K562 (cell line): Measurements from ENCODE around the gene KMT5B.

Experiments
- BHLHE40 ChIP-seq: IDR thresholded peaks from 2 replicates; pipeline ENCODE4 v1.6.1; 2011; ENCODE audit warnings: low read length, improper control_type of control experiment
- CHCHD3 ChIP-seq: fragments of 250-450 bp; sonication (Bioruptor Pico); IDR thresholded peaks from 2 replicates; pipeline ENCODE4 v2.1.2; 2022; ENCODE audit warnings: mild to moderate bottlenecking
- CHD2 ChIP-seq: IDR thresholded peaks from 2 replicates; pipeline ENCODE4 v1.6.1; 2011; ENCODE audit warnings: low read depth, low read length
- EP300 ChIP-seq: IDR thresholded peaks from 2 replicates; pipeline ENCODE4 v1.6.1; 2012; ENCODE audit warnings: low read length, improper control_type of control experiment
- EZH2 ChIP-seq: IDR thresholded peaks from 2 replicates; pipeline ENCODE4 v1.6.1; 2012; ENCODE audit warnings: low read depth, mild to moderate bottlenecking, inconsistent platforms, low read length, borderline replicate concordance
- FOS ChIP-seq: IDR thresholded peaks from 3 replicates; pipeline ENCODE4 v1.6.1; 2011; ENCODE audit not compliant: insufficient read length; ENCODE audit errors: extremely low read depth
- MAFK ChIP-seq: IDR thresholded peaks from 2 replicates; pipeline ENCODE4 v1.6.1; 2011; ENCODE audit warnings: low read length, improper control_type of control experiment
- NFYB ChIP-seq: IDR thresholded peaks from 2 replicates; pipeline ENCODE4 v1.6.1; 2011; ENCODE audit warnings: mild to moderate bottlenecking, moderate library complexity; ENCODE audit not compliant: insufficient read length; ENCODE audit errors: extremely low read depth
- NR2C2 ChIP-seq, 2 experiments: fragments of 200-800 bp in 1 of 2; sonication (Bioruptor generic) in 1 of 2; sonication (generic) in 1 of 2; formaldehyde crosslinking in 1 of 2; IDR thresholded peaks; 2 replicates each; pipeline versions ENCODE4 v1.6.1 to v1.8.0; 2016 to 2022; ENCODE audit warnings: mild to moderate bottlenecking in 1 of 2, missing compliant biosample characterization in 1 of 2, missing genetic modification characterization in 1 of 2, missing genetic modification reagents in 1 of 2
- PRPF4 ChIP-seq: fragments of 200-400 bp; formaldehyde crosslinking; IDR thresholded peaks from one replicate; pipeline ENCODE4 v1.6.1; 2017; ENCODE audit warnings: low read length, low read depth, mild to moderate bottlenecking; ENCODE audit not compliant: insufficient read depth, poor library complexity, severe bottlenecking
- RAD51 ChIP-seq: fragments of 450-650 bp; IDR thresholded peaks from 2 replicates; pipeline ENCODE4 v1.7.1; 2016; ENCODE audit warnings: low read depth, mild to moderate bottlenecking, borderline replicate concordance
- TF ChIP-seq, protein P1 (sequence below): fragments of 450-650 bp; formaldehyde crosslinking; IDR thresholded peaks from 2 replicates; pipeline ENCODE4 v1.4.0; 2020; ENCODE audit warnings: mild to moderate bottlenecking, mixed read lengths
- TF ChIP-seq, protein P2 (sequence below), 3 experiments: IDR thresholded peaks in 2 of 3; conservative IDR thresholded peaks in 1 of 3; 2 replicates each; pipeline ENCODE4 v1.5.1; 2011 to 2012; ENCODE audit warnings: low read length in 3 of 3, mild to moderate bottlenecking in 3 of 3, control low read depth in 2 of 3, improper control_type of control experiment in 1 of 3, inconsistent platforms in 1 of 3, low read depth in 1 of 3, mixed read lengths in 1 of 3, moderate library complexity in 1 of 3; ENCODE audit not compliant: insufficient read depth in 2 of 3

DNA sequence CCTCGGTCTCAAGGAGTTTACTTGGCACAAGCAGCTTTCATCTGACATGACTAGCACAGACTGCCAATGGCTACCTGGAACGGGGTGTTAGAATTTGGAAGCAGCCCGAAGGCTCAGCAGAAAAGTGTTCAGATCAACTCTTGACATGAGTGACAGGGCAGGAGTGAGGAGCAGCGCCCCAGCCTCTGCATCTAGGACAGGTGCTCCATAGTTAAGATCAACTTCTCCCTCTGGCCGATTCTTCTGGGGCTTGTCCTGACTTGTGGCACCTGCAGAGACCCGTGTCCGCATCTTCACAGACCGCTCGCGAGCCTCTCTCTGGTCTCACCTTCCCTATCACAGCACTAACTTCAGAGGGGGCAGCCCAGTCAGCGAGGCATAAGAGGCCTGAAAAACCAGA, 49.4 kb downstream of the KMT5B start:
- TF ChIP-seq EP300 (no peak), NFYB (no peak), CHD2 (no peak), EZH2 (no peak), FOS (no peak), RAD51 (no peak), NR2C2 (CRISPR knock-in tag; IDR thresholded peaks at IDR 0.05) (no peak), NR2C2 (tag; IDR thresholded peaks at IDR 0.05) (no peak), PRPF4 (no peak), BHLHE40 (no peak), MAFK (no peak), CHCHD3 (CRISPR knock-in tag) (no peak)
- TF ChIP-seq, protein P1, sequence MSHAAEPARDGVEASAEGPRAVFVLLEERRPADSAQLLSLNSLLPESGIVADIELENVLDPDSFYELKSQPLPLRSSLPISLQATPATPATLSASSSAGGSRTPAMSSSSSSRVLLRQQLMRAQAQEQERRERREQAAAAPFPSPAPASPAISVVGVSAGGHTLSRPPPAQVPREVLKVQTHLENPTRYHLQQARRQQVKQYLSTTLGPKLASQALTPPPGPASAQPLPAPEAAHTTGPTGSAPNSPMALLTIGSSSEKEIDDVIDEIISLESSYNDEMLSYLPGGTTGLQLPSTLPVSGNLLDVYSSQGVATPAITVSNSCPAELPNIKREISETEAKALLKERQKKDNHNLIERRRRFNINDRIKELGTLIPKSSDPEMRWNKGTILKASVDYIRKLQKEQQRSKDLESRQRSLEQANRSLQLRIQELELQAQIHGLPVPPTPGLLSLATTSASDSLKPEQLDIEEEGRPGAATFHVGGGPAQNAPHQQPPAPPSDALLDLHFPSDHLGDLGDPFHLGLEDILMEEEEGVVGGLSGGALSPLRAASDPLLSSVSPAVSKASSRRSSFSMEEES = no peak
- TF ChIP-seq, protein P2, sequence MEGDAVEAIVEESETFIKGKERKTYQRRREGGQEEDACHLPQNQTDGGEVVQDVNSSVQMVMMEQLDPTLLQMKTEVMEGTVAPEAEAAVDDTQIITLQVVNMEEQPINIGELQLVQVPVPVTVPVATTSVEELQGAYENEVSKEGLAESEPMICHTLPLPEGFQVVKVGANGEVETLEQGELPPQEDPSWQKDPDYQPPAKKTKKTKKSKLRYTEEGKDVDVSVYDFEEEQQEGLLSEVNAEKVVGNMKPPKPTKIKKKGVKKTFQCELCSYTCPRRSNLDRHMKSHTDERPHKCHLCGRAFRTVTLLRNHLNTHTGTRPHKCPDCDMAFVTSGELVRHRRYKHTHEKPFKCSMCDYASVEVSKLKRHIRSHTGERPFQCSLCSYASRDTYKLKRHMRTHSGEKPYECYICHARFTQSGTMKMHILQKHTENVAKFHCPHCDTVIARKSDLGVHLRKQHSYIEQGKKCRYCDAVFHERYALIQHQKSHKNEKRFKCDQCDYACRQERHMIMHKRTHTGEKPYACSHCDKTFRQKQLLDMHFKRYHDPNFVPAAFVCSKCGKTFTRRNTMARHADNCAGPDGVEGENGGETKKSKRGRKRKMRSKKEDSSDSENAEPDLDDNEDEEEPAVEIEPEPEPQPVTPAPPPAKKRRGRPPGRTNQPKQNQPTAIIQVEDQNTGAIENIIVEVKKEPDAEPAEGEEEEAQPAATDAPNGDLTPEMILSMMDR (IDR thresholded peaks at IDR 0.05 in 2 of 3, conservative IDR thresholded peaks at IDR 0.05 in 1 of 3; ENCODE audit: insufficient read depth in 2 of 3, low read depth in 1 of 3, low read length in 3 of 3) = no peak
